Loucy (cell line): ENCODE data around the gene KREMEN1.
A peak's percentile ranks its signal among the peaks of the same experiment; 100 is the strongest.

Source experiments
- H2AFZ ChIP-seq: fragments of 200-600 bp; sonication (generic); 2 replicates; pipeline ENCODE4 v1.6.0; 2016; ENCODE audit warnings: antibody characterized with exemption, mild to moderate bottlenecking, low read length, moderate library complexity
- H3F3A ChIP-seq: fragments of 200-600 bp; 2 replicates; pipeline ENCODE4 v1.6.0; 2016; ENCODE audit warnings: antibody characterized with exemption, low read depth, mild to moderate bottlenecking
- H3K27me3 ChIP-seq: fragments of 200-600 bp; sonication (generic); 2 replicates; pipeline ENCODE4 v1.6.1; 2014; ENCODE audit warnings: low read length, mild to moderate bottlenecking; ENCODE audit not compliant: insufficient read depth, poor library complexity, severe bottlenecking
- H3K36me3 ChIP-seq: fragments of 200-600 bp; sonication (generic); 2 replicates; pipeline ENCODE4 v1.6.1; 2016; ENCODE audit warnings: low read length; ENCODE audit not compliant: insufficient read depth
- H3K4me1 ChIP-seq: fragments of 200-600 bp; sonication (generic); 2 replicates; pipeline ENCODE4 v1.5.1; 2014; ENCODE audit warnings: low read length, mild to moderate bottlenecking; ENCODE audit not compliant: insufficient read depth, poor library complexity, severe bottlenecking
- H3K4me2 ChIP-seq: fragments of 200-600 bp; sonication (generic); 2 replicates; pipeline ENCODE4 v1.6.0; 2014; ENCODE audit warnings: antibody characterized with exemption, low read length, low read depth, mild to moderate bottlenecking; ENCODE audit not compliant: poor library complexity, severe bottlenecking
- H3K4me3 ChIP-seq: fragments of 200-600 bp; sonication (generic); 2 replicates; pipeline ENCODE4 v1.5.1; 2014; ENCODE audit warnings: low read length, mild to moderate bottlenecking, mixed read lengths; ENCODE audit not compliant: poor library complexity, severe bottlenecking
- H3K79me2 ChIP-seq: fragments of 200-600 bp; sonication (generic); 2 replicates; pipeline ENCODE4 v1.6.1; 2014; ENCODE audit warnings: low read length; ENCODE audit not compliant: insufficient read depth
- H3K9ac ChIP-seq: fragments of 200-600 bp; sonication (generic); 2 replicates; pipeline ENCODE4 v1.6.0; 2014; ENCODE audit warnings: mild to moderate bottlenecking, low read depth, low read length, moderate library complexity; ENCODE audit not compliant: poor library complexity, severe bottlenecking
- H3K9me2 ChIP-seq: fragments of 200-600 bp; sonication (generic); replicated peaks from 2 replicates; pipeline ENCODE4 v1.6.1; 2016; ENCODE audit warnings: low read depth, low read length, mixed read lengths
- H3K9me3 ChIP-seq: fragments of 200-600 bp; sonication (generic); 2 replicates; pipeline ENCODE4 v1.6.1; 2014; ENCODE audit warnings: mild to moderate bottlenecking, antibody characterized with exemption, low read length, low read depth; ENCODE audit not compliant: insufficient read depth
- H4K20me1 ChIP-seq: fragments of 200-600 bp; sonication (generic); 2 replicates; pipeline ENCODE4 v1.6.0; 2014; ENCODE audit warnings: antibody characterized with exemption, low read length, mild to moderate bottlenecking; ENCODE audit not compliant: insufficient read depth, poor library complexity, severe bottlenecking
- CTCF ChIP-seq: fragments of 200-600 bp; sonication (generic); conservative IDR thresholded peaks from 2 replicates; pipeline ENCODE4 v1.5.1; 2014; ENCODE audit warnings: mild to moderate bottlenecking, antibody characterized with exemption, low read length
- EZH2phosphoT487 ChIP-seq: fragments of 200-600 bp; IDR thresholded peaks from 2 replicates; pipeline ENCODE4 v1.6.1; 2018; ENCODE audit warnings: antibody characterized with exemption, mild to moderate bottlenecking, moderate library complexity, borderline replicate concordance

The KREMEN1 gene

DNA sequence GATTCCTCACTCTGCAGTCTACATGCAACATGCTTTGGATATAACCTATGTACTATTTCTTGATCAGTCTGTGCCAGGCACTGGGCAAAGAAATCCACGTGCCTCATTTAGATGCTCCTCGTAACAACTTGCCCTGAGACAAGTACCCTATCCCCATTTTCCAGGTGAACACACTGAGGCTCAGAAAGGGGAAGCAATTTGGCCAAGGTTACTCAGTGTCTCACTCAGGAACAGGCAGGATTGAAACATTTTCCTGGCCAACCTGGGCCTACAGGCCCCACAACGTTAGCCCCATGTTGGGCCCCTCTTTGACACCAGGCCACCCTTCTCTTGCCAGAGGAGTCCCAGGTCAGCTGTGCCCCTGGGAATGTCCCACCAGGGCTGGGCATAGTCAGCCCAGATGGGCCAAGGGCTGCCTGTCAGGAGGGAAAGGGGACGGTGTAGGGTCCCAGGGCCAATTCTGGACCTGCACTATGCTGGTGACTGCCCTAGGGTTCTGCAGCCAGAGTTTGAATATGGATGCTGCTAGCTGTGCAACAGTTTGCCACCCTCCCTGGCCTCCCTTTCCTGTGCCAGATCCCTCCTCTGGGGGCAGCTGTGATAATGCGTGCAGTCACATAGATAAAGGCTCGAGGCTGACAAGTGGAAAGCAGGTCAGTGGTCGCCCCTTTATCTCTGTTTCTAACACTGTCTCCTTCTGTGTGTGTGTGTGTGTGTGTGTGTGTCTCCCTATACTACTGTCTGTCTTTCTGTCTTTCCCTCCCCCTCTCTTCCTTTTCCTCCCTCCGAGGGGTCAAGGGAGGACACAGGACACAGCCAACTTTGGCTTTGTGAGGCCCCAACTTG lies 122.5 kb downstream of the KREMEN1 start:
- H3K36me3 ChIP-seq = no peaks in the 10 kb centered on the region
- H4K20me1 ChIP-seq = no peaks in the 10 kb centered on the region
- 0 out of 2 replicates have a peak, but pooled peaks cover 3% of the 10 kb centered on the region for H3K9me3 ChIP-seq
- peak overlapping the region; percentile 62 for H2AFZ ChIP-seq
- H3K4me3 ChIP-seq = peak overlapping the region; percentile 62
- no peaks in the 10 kb centered on the region for H3K9me2 ChIP-seq
- peaks cover 22% of the 10 kb centered on the region; the same call in 1 of the 2 replicates for H3K79me2 ChIP-seq
- peak overlapping the region; percentile 77 for H3K9ac ChIP-seq
- peak overlapping the region; percentile 76 for H3K4me2 ChIP-seq
- peaks cover 49% of the 10 kb centered on the region for H3K4me1 ChIP-seq
- H3F3A ChIP-seq = peaks cover 6% of the 10 kb centered on the region
- no peaks in the 10 kb centered on the region for H3K27me3 ChIP-seq
- TF ChIP-seq EZH2phosphoT487 (no peak), CTCF (peak; percentile 42)

- no peaks in the 10 kb centered on the region for H3K9me2 ChIP-seq
- no peaks in the 10 kb centered on the region for H3K36me3 ChIP-seq
- no peaks in the 10 kb centered on the region for H3K27me3 ChIP-seq
- TF ChIP-seq EZH2phosphoT487 (no peak), CTCF (no peak)
- peak overlapping the region; percentile 62 for H2AFZ ChIP-seq
- peaks cover 57% of the 10 kb centered on the region for H3K4me1 ChIP-seq
- H3K9ac ChIP-seq = peak overlapping the region; percentile 77
- no peaks in the 10 kb centered on the region for H4K20me1 ChIP-seq
- peaks cover 6% of the 10 kb centered on the region for H3F3A ChIP-seq
- H3K9me3 ChIP-seq = 0 out of 2 replicates have a peak, but pooled peaks cover 3% of the 10 kb centered on the region
- H3K4me3 ChIP-seq = peak overlapping the region; percentile 62
- peak overlapping the region; percentile 76 for H3K4me2 ChIP-seq
- peaks cover 30% of the 10 kb centered on the region; the same call in 1 of the 2 replicates for H3K79me2 ChIP-seq
Measured at GRCh38 chr22:29195964-29196666, 123.3 kb downstream of the KREMEN1 start.

GRCh38 chr22:29197096-29197495 lies 124.3 kb downstream of the KREMEN1 start:
- H3K9me2 ChIP-seq = no peaks in the 10 kb centered on the region

More at GRCh38 chr22:29197096-29197495, 124.3 kb downstream of the KREMEN1 start:
- 0 out of 2 replicates have a peak, but pooled peaks cover 3% of the 10 kb centered on the region for H3K9me3 ChIP-seq
- no peak overlapping the region for H2AFZ ChIP-seq
- H3K4me3 ChIP-seq = no peak overlapping the region
- H3K4me1 ChIP-seq = peaks cover 67% of the 10 kb centered on the region
- H3K36me3 ChIP-seq = no peaks in the 10 kb centered on the region
- peaks cover 33% of the 10 kb centered on the region; the same call in 1 of the 2 replicates for H3K79me2 ChIP-seq
- H3F3A ChIP-seq = peaks cover 7% of the 10 kb centered on the region
- H3K9ac ChIP-seq = no peak overlapping the region
- no peak for TF ChIP-seq EZH2phosphoT487
- no peak for TF ChIP-seq CTCF
- peak overlapping the region; percentile 76 for H3K4me2 ChIP-seq
- H4K20me1 ChIP-seq = no peaks in the 10 kb centered on the region
- no peaks in the 10 kb centered on the region for H3K27me3 ChIP-seq
